Gastroesophageal sphincter (tissue), 4 donors: ENCODE measurements around the gene KIF21A. TPM values are rescaled to one million over a fixed set of nuclear protein-coding genes. Genes with fewer than 3 reads are reported as not detected.

ENCODE experiments used
- ATAC-seq: fragments of 150-250 bp; one replicate; pipeline ENCODE4 v1.9.1; 2016; ENCODE audit warnings: mild to moderate bottlenecking, moderate library complexity
- H3K27ac ChIP-seq, 4 donors: fragments of 200-600 bp; sonication (generic) in 3 of 4; 1 replicate in 3 of 4; 2 replicates in 1 of 4; pipeline ENCODE4 v1.5.1; 2016 to 2019
- H3K27me3 ChIP-seq: fragments of 200-600 bp; sonication (generic); one replicate; pipeline ENCODE4 v1.5.1; 2019
- H3K36me3 ChIP-seq, 2 donors: fragments of 200-600 bp; sonication (generic); one replicate each; pipeline ENCODE4 v1.5.1; 2019; ENCODE audit warnings: control low read depth in 1 of 2
- H3K4me1 ChIP-seq, 3 donors: fragments of 200-600 bp; sonication (generic); 1 replicate in 2 of 3; 2 replicates in 1 of 3; pipeline ENCODE4 v1.5.1; 2016 to 2019; ENCODE audit warnings: control low read depth in 2 of 3
- H3K4me3 ChIP-seq, 2 donors: fragments of 200-600 bp; sonication (generic); one replicate each; pipeline ENCODE4 v1.5.1; 2019; ENCODE audit warnings: mild to moderate bottlenecking in 1 of 2, moderate library complexity in 1 of 2
- H3K9me3 ChIP-seq, 3 donors: fragments of 200-600 bp; sonication (generic); one replicate each; pipeline ENCODE4 v1.5.1; 2017 to 2019; ENCODE audit warnings: control low read depth in 2 of 3
- CTCF ChIP-seq, 4 experiments: fragments of 200-600 bp in 2 of 4; fragments of 450-650 bp in 2 of 4; sonication (generic) in 1 of 4; IDR thresholded peaks; one replicate each; pipeline ENCODE4 v1.5.1; 2017 to 2019; ENCODE audit warnings: antibody characterized with exemption in 4 of 4, mild to moderate bottlenecking in 2 of 4, moderate library complexity in 2 of 4
- EP300 ChIP-seq: sonication (generic); formaldehyde crosslinking; IDR thresholded peaks from one replicate; pipeline ENCODE4 v1.6.1; 2017; ENCODE audit warnings: antibody characterized with exemption, mild to moderate bottlenecking
- POLR2A ChIP-seq, 2 donors: fragments of 450-650 bp; IDR thresholded peaks; one replicate each; pipeline ENCODE4 v1.6.1; 2017; ENCODE audit warnings: antibody characterized with exemption in 2 of 2, mild to moderate bottlenecking in 2 of 2, moderate library complexity in 1 of 2
- POLR2AphosphoS5 ChIP-seq: sonication (generic); formaldehyde crosslinking; IDR thresholded peaks from one replicate; pipeline ENCODE4 v1.6.1; 2017; ENCODE audit warnings: antibody characterized with exemption
- WGBS, 2 donors: methylation state at CpG; one replicate each; pipeline ENCODE4 v1.1.5; 2018; ENCODE audit warnings: low coverage in 1 of 2; 5-methylcytosine and 5-hydroxymethylcytosine counted together
- total RNA-seq, 4 donors: library from RNA; depleted of rRNA; stranded (reverse); fragments of >200 nt; gene quantifications; one replicate each; pipeline ENCODE4 v1.1.0, GENCODE V29; 2016

KIF21A gene
- total RNA-seq, 4 donors from 2014 or later = 6.7 to 27.2 (median 10.9) TPM

GRCh38 chr12:39440101-39440500 is 2.8 kb downstream of the KIF21A start:
- no peak overlapping the region for H3K27ac ChIP-seq
- 79 to 100% methylated on average over 1 of the region's 1 CpG for WGBS, 2 donors
- no peak for ATAC-seq
- no peaks in the 10 kb centered on the region for H3K36me3 ChIP-seq
- no peaks in the 10 kb centered on the region for H3K9me3 ChIP-seq
- no peaks in the 10 kb centered on the region for H3K27me3 ChIP-seq
- no peak overlapping the region for H3K4me3 ChIP-seq
- H3K4me1 ChIP-seq = peaks cover 0 to 21% (median 5%) of the 10 kb centered on the region in 3 donors
- TF ChIP-seq CTCF (IDR thresholded peaks at IDR 0.05) (no peak), POLR2AphosphoS5 (no peak), EP300 (no peak), POLR2A (IDR thresholded peaks at IDR 0.05) (no peak)

GRCh38 chr12:39435531-39435930 is 7.4 kb downstream of the KIF21A start:
- ATAC-seq = no peak
- Histone ChIP-seq H3K4me3 (no peak overlapping the region), H3K4me1 (no peaks in the 10 kb centered on the region), H3K27ac (no peak overlapping the region), H3K9me3 (no peaks in the 10 kb centered on the region), H3K27me3 (no peaks in the 10 kb centered on the region), H3K36me3 (no peaks in the 10 kb centered on the region)
- no peak for TF ChIP-seq EP300
- TF ChIP-seq POLR2A (IDR thresholded peaks at IDR 0.05) = no peak
- no peak for TF ChIP-seq CTCF (IDR thresholded peaks at IDR 0.05)
- TF ChIP-seq POLR2AphosphoS5 = no peak
- 74 to 85% methylated on average over 3 of the region's 3 CpGs for WGBS, 2 donors

- 88% methylated on average over 1 of the region's 1 CpG for WGBS, 2 donors
- Histone ChIP-seq H3K27ac (no peak overlapping the region), H3K4me1 (no peaks in the 10 kb centered on the region), H3K4me3 (no peak overlapping the region), H3K27me3 (no peaks in the 10 kb centered on the region), H3K36me3 (no peaks in the 10 kb centered on the region), H3K9me3 (no peaks in the 10 kb centered on the region)
- no peak for ATAC-seq
- no peak for TF ChIP-seq EP300
- no peak for TF ChIP-seq CTCF (IDR thresholded peaks at IDR 0.05)
- no peak for TF ChIP-seq POLR2A (IDR thresholded peaks at IDR 0.05)
- TF ChIP-seq POLR2AphosphoS5 = no peak
Measured at GRCh38 chr12:39431797-39432196, 11.1 kb downstream of the KIF21A start.

GRCh38 chr12:39431002-39431796 is 11.7 kb downstream of the KIF21A start:
- H3K36me3 ChIP-seq = no peaks in the 10 kb centered on the region
- no peaks in the 10 kb centered on the region for H3K27me3 ChIP-seq
- H3K4me1 ChIP-seq = no peaks in the 10 kb centered on the region
- WGBS, 2 donors = 31 to 49% methylated on average over 2 to 3 of the region's 3 CpGs
- TF ChIP-seq EP300 = no peak
- no peak overlapping the region for H3K4me3 ChIP-seq
- H3K27ac ChIP-seq = no peak overlapping the region
- no peaks in the 10 kb centered on the region for H3K9me3 ChIP-seq
- ATAC-seq = no peak

- H3K4me1 ChIP-seq = no peaks in the 10 kb centered on the region
- TF ChIP-seq CTCF (IDR thresholded peaks at IDR 0.05) (no peak), POLR2A (IDR thresholded peaks at IDR 0.05) (no peak), POLR2AphosphoS5 (no peak), EP300 (no peak)
- ATAC-seq = no peak
- no peaks in the 10 kb centered on the region for H3K9me3 ChIP-seq
- H3K36me3 ChIP-seq = no peaks in the 10 kb centered on the region
- no peak overlapping the region for H3K27ac ChIP-seq
- WGBS, 2 donors = 69 to 80% methylated on average over 1 to 2 of the region's 2 CpGs
- no peaks in the 10 kb centered on the region for H3K27me3 ChIP-seq
- no peak overlapping the region for H3K4me3 ChIP-seq
Measured at GRCh38 chr12:39429809-39430208, 13.1 kb downstream of the KIF21A start.
